HepG2 (cell line): ENCODE data around the gene NDC80. TPM values are rescaled to one million over a fixed set of nuclear protein-coding genes. Genes with fewer than 3 reads are reported as not detected.

Experiments used
- ATAC-seq: fragments of 200-7000 bp; cut with Tn5 transposase; 3 replicates; pipeline ENCODE4 v1.9.1; 2020; ENCODE audit warnings: mild to moderate bottlenecking, moderate library complexity
- BruUV-seq: library from RNA; stranded (reverse); fragments of 400-500 nt; replicated peaks from 2 replicates; lab custom pipeline; 2021; lab: Mats Ljungman, UMichigan
- CTCF ChIA-PET: fragments of 300-600 bp; formaldehyde crosslinking; extraction: SDS; loops from one replicate; lab custom pipeline; 2021; ENCODE audit warnings: low total read pairs, inconsistent platforms, low intra/inter-chr PET ratio; lab: Yijun Ruan, JAX
- POLR2A ChIA-PET: fragments of 350-600 bp; sonication (Branson Sonifier 250); formaldehyde crosslinking; loops from one replicate; lab custom pipeline; 2020; ENCODE audit warnings: antibody characterized with exemption, inconsistent platforms; lab: Yijun Ruan, JAX
- DNase-seq: peaks from one replicate; pipeline ENCODE4 v3.0.0-alpha.2; 2015; ENCODE audit warnings: low spot score
- FAIRE-seq: peaks from 3 replicates; lab custom pipeline; 2011; peaks lifted over from hg19 to GRCh38; lab: Jason Lieb, UNC
- H2AFZ ChIP-seq: one replicate; pipeline ENCODE4 v1.6.1; 2011; ENCODE audit warnings: low read length, inconsistent platforms
- H3K27ac ChIP-seq: fragments of 300-600 bp; 3 replicates; pipeline ENCODE4 v1.8.0; 2011; ENCODE audit warnings: mixed run types, mild to moderate bottlenecking, mixed read lengths, low read length, inconsistent platforms; ENCODE audit not compliant: insufficient read depth; ENCODE audit errors: extremely low read length
- H3K27me3 ChIP-seq, 2 experiments: fragments of 200-600 bp in 1 of 2; 2 replicates in 1 of 2; 3 replicates in 1 of 2; pipeline versions ENCODE4 v1.6.0 to v1.8.0; 2011; ENCODE audit warnings: low read length in 2 of 2, mild to moderate bottlenecking in 2 of 2, moderate library complexity in 2 of 2, inconsistent platforms in 1 of 2; ENCODE audit not compliant: insufficient read depth in 2 of 2, control insufficient read depth in 1 of 2
- H3K36me3 ChIP-seq, 2 experiments: fragments of 200-600 bp in 1 of 2; replicated peaks in 1 of 2; 2 replicates in 1 of 2; 3 replicates in 1 of 2; pipeline versions ENCODE4 v1.5.1 to v1.8.0; 2011; ENCODE audit warnings: low read length in 2 of 2, inconsistent platforms in 1 of 2; ENCODE audit not compliant: insufficient read depth in 2 of 2, control insufficient read depth in 1 of 2
- H3K4me1 ChIP-seq: 2 replicates; pipeline ENCODE4 v1.5.1; 2012; ENCODE audit warnings: low read length, inconsistent platforms; ENCODE audit not compliant: insufficient read depth
- H3K4me2 ChIP-seq: 2 replicates; pipeline ENCODE4 v1.6.0; 2011; ENCODE audit warnings: low read depth, low read length, inconsistent platforms
- H3K4me3 ChIP-seq, 3 experiments: fragments of 200-600 bp in 1 of 3; sonication (generic), shearing (Covaris generic) in 1 of 3; replicated peaks in 1 of 3; 2 replicates each; pipeline ENCODE4 v1.5.1; 2011 to 2016; ENCODE audit warnings: low read length in 3 of 3, inconsistent platforms in 2 of 3, low read depth in 2 of 3, mild to moderate bottlenecking in 2 of 3, control low read depth in 1 of 3, mixed read lengths in 1 of 3; ENCODE audit not compliant: insufficient read depth in 1 of 3
- H3K79me2 ChIP-seq: one replicate; pipeline ENCODE4 v1.6.1; 2011; ENCODE audit warnings: low read length, inconsistent platforms; ENCODE audit not compliant: insufficient read depth
- H3K9ac ChIP-seq: 2 replicates; pipeline ENCODE4 v1.6.0; 2011; ENCODE audit warnings: mild to moderate bottlenecking, low read depth, low read length, inconsistent platforms; ENCODE audit not compliant: insufficient read depth
- H3K9me3 ChIP-seq: 2 replicates; pipeline ENCODE4 v1.5.1; 2012; ENCODE audit warnings: mild to moderate bottlenecking, low read length
- H4K20me1 ChIP-seq: 2 replicates; pipeline ENCODE4 v1.6.0; 2011; ENCODE audit warnings: inconsistent platforms, mild to moderate bottlenecking, low read length, moderate library complexity; ENCODE audit not compliant: insufficient read depth
- HOXD1 ChIP-seq: sonication (generic); formaldehyde crosslinking; IDR thresholded peaks from 2 replicates; pipeline ENCODE4 v1.5.0; 2020; ENCODE audit warnings: missing genetic modification reagents
- IRF9 ChIP-seq: sonication (generic); formaldehyde crosslinking; IDR thresholded peaks from 2 replicates; pipeline ENCODE4 v1.8.0; 2022; ENCODE audit warnings: missing genetic modification reagents, mild to moderate bottlenecking, borderline replicate concordance
- MNT ChIP-seq: fragments of 450-650 bp; IDR thresholded peaks from 2 replicates; pipeline ENCODE4 v1.6.1; 2016
- RARA ChIP-seq: IDR thresholded peaks from 2 replicates; pipeline ENCODE4 v1.6.1; 2016; ENCODE audit warnings: missing genetic modification reagents, missing compliant biosample characterization
- RFX3 ChIP-seq: IDR thresholded peaks from 2 replicates; pipeline ENCODE4 v1.6.1; 2016; ENCODE audit warnings: missing biosample characterization, missing genetic modification reagents
- SNAPC2 ChIP-seq: sonication (generic); formaldehyde crosslinking; IDR thresholded peaks from 2 replicates; pipeline ENCODE4 v1.8.1; 2022; ENCODE audit warnings: mild to moderate bottlenecking, missing genetic modification reagents
- THAP8 ChIP-seq: sonication (generic); formaldehyde crosslinking; IDR thresholded peaks from 2 replicates; pipeline ENCODE4 v1.5.1; 2020; ENCODE audit warnings: missing genetic modification reagents, mild to moderate bottlenecking, borderline replicate concordance
- ZNF280B ChIP-seq: sonication (generic); formaldehyde crosslinking; IDR thresholded peaks from 2 replicates; pipeline ENCODE4 v1.5.0; 2020; ENCODE audit warnings: missing genetic modification reagents, mild to moderate bottlenecking, borderline replicate concordance
- ZNF468 ChIP-seq: sonication (generic); formaldehyde crosslinking; IDR thresholded peaks from 2 replicates; pipeline ENCODE4 v1.8.0; 2022; ENCODE audit warnings: mild to moderate bottlenecking, moderate library complexity, missing genetic modification reagents
- ZNF564 ChIP-seq: sonication (generic); formaldehyde crosslinking; IDR thresholded peaks from 2 replicates; pipeline ENCODE4 v1.8.1; 2023; ENCODE audit warnings: mild to moderate bottlenecking, missing genetic modification reagents
- WGBS: methylation state at CpG from one replicate; pipeline ENCODE4 v1.1.6; 2017; ENCODE audit warnings: low lambda C conversion rate; 5-methylcytosine and 5-hydroxymethylcytosine counted together
- in situ Hi-C: cut with HindIII; loops from 2 replicates; pipeline ENCODE4 v1.10.0; 2017; ENCODE audit warnings: low pct_unique_long_range_greater_than_20kb; ENCODE audit not compliant: extremely low pct_ligation_motif_present
- intact Hi-C: fragments of 100-400 bp; cut with micrococcal nuclease; formaldehyde crosslinking; loops from one replicate; pipeline ENCODE4 v1.10.0; 2022; ENCODE audit not compliant: unreplicated experiment
- polyA plus RNA-seq, 8 experiments: library from polyadenylated mRNA; depleted of rRNA in 3 of 8; stranded (reverse) in 7 of 8; unstranded in 1 of 8; fragments of >200 nt; fragmentation: Illumina TruSeq in 4 of 8; extraction: Trizol in 4 of 8; gene quantifications; 2 replicates each; pipeline versions ENCODE4 v1.2.1 to v1.2.3, GENCODE V29; 2011 to 2016; ENCODE audit warnings: low read depth in 4 of 8, missing spikeins in 1 of 8, mixed read lengths in 1 of 8; ENCODE audit not compliant: insufficient read depth in 1 of 8
- total RNA-seq, 5 experiments: library from RNA; depleted of rRNA; stranded (reverse); fragments of >200 nt; fragmentation: Illumina TruSeq; extraction: Trizol; gene quantifications; 2 replicates each; pipeline ENCODE4 v1.2.3, GENCODE V29; 2016; ENCODE audit warnings: low read depth in 1 of 5
- TF ChIP-seq, protein P1 (sequence below): sonication (generic); formaldehyde crosslinking; IDR thresholded peaks from 2 replicates; pipeline ENCODE4 v1.4.0; 2020; ENCODE audit warnings: missing genetic modification reagents

Gene NDC80
- total and polyA plus RNA-seq, 2 of the 13 experiments (the other 11 are each of a cell fraction or from before 2014, with no cell fraction given): 9.6 to 33.0 TPM

DNA sequence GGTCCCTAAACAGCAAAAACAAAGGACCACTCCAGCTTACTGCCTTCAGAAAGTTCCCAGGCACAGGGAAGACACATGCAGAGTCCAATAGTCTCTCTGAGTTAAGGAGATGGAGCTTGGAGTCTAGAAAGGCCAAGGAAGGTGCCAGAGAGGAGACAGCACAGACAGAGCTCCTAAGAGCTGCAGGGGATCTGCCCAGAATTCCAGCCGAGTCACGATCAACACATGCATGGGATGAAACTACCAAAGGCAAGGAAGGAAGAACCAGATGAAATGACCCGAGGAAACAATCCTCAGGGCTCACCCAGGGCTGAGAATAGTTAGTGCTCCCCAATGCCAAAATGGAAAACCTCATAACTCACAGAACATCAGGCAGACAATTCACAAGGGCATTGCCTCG, 15.5 kb upstream of the NDC80 start:
- Histone ChIP-seq H3K36me3 (peaks cover 0 to 6% of the 10 kb centered on the region in 2 experiments; a peak in 1 of 5 replicates), H3K4me1 (no peaks in the 10 kb centered on the region), H2AFZ (no peak overlapping the region), H3K79me2 (no peaks in the 10 kb centered on the region), H3K9me3 (no peaks in the 10 kb centered on the region), H3K4me2 (no peak overlapping the region), H4K20me1 (no peaks in the 10 kb centered on the region), H3K9ac (no peak overlapping the region), H3K27me3 (no peaks in the 10 kb centered on the region), H3K4me3 (no peak overlapping the region), H3K27ac (no peak overlapping the region)
- TF ChIP-seq, protein P1, sequence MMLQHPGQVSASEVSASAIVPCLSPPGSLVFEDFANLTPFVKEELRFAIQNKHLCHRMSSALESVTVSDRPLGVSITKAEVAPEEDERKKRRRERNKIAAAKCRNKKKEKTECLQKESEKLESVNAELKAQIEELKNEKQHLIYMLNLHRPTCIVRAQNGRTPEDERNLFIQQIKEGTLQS (CRISPR knock-in tag): no peak
- TF ChIP-seq HOXD1 (no peak), IRF9 (no peak), RFX3 (CRISPR knock-in tag) (no peak), THAP8 (no peak)
- BruUV-seq: no TSS peak
- DNase-seq (no peak), ATAC-seq (no peak), FAIRE-seq (no peak)
- 93% methylated on average over 4 of the region's 4 CpGs for WGBS
- in situ Hi-C loops: loop anchor here (25.0 kb wide), 1 partner anchor 1694 kb away; no protein-coding TSS in a partner anchor
- CTCF ChIA-PET: no interaction called here
- intact Hi-C loops: no loop called here
- POLR2A ChIA-PET: no interaction called here

DNA sequence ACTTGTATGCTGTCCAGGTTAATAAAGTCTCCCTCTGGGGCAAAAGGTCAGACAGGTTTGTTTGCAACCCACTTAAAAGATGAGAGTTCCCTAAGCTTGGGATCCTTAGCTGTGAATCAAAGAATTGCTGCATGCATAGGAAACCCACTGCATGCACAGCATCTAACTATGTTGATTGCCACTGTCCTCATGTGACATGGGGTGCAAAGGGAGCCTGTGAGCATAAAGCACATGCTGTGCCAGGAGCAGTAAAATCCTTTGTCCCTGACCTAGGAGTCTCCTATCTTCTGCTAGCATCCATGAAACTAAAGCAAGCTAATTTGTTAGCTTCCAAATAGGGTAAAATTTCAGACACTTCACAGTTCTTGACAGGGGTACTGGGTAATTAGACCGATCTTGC, 13.8 kb upstream of the NDC80 start:
- TF ChIP-seq ZNF280B (CRISPR knock-in tag): no peak
- no peak for TF ChIP-seq SNAPC2 (CRISPR knock-in tag)
- no peak for TF ChIP-seq ZNF468 (CRISPR knock-in tag)
- TF ChIP-seq ZNF564 (CRISPR knock-in tag): no peak
- TF ChIP-seq RARA (CRISPR knock-in tag): no peak
- peak; percentile 77 for TF ChIP-seq MNT
- Histone ChIP-seq H3K9me3 (no peaks in the 10 kb centered on the region), H3K79me2 (no peaks in the 10 kb centered on the region), H3K9ac (no peak overlapping the region), H3K4me3 (no peak overlapping the region), H3K4me1 (no peaks in the 10 kb centered on the region), H3K27me3 (no peaks in the 10 kb centered on the region), H3K27ac (no peak overlapping the region), H3K4me2 (no peak overlapping the region), H3K36me3 (peaks cover 0 to 10% of the 10 kb centered on the region in 2 experiments; a peak in 1 of 5 replicates), H4K20me1 (no peaks in the 10 kb centered on the region), H2AFZ (no peak overlapping the region)
- intact Hi-C loops: no loop called here
- no peak for DNase-seq
- in situ Hi-C loops: loop anchor here (25.0 kb wide), 1 partner anchor 1695 kb away; no protein-coding TSS in a partner anchor
- no peak for ATAC-seq
- 78% methylated on average over 1 of the region's 1 CpG for WGBS
- ChIA-PET POLR2A (no interaction called here), CTCF (no interaction called here)
- no peak for FAIRE-seq
- no TSS peak for BruUV-seq
